HG02642 (cell line): ENCODE results near the gene FAM227B.

Experiments
- ATAC-seq: cut with Tn5 transposase; IDR thresholded peaks from one replicate; pipeline ENCODE4 v1.9.1; 2021; ENCODE audit warnings: mild to moderate bottlenecking; ENCODE audit not compliant: unreplicated experiment, poor library complexity

FAM227B gene

DNA sequence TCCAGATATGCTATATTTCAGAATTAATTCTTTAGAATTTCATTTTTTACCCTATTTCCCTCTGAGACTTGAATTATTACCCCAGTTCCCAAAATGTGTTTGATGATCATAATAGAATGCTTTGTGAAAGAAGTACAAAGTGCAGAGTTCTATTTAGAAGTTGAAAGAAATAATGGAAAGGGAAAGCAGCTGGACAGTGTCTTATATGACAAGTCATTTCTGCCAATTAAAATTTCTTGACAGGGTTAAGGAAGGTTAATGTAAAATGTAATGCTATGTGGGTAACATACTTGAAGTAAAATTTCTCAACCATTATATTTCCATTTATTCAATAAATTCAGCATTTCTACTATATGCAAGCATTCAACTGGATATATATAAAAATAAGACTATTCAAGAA, 164.5 kb downstream of the FAM227B start:
- ATAC-seq, result no peak

GRCh38 chr15:49452595-49452994, 168.0 kb downstream of the FAM227B start:
- no peak for ATAC-seq

DNA sequence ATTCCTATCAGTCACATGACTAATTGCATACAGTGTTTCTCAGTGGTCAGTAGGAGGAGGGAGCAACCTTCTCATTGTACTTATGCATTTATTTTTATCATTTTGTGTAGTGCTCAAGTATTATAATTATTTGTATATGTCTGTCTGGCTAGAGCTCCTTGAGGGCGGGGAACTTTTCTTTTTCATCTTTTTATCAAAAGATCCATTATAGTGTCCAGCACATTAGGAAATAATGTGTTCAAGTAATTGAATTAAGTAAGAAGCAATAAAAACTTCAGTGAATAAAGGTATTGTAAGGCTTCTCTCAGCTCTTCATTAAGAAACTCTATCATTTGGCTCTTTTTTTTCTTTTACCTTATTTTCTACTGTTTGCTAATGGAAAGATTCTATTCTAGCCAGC, 178.8 kb downstream of the FAM227B start:
- ATAC-seq, result no peak

DNA sequence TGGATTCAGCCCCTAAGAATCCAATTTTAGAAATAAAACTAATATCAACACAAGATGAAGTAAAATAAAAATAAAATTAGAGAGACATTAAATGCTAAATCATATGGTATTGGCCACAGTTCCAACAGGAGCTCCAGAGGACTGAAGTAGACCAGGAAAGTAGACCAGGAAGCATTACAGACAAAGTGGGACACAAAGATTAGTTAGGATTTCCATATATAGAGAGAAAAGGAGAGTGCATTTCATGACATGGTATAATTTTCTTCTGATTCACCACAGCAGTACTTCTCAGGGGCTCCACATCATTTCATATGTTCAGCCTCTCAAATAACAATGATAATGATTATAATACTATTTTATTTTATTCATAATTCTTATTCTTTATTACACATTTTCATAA, 179.3 kb downstream of the FAM227B start:
- ATAC-seq, result no peak

GRCh38 chr15:49439678-49440395, 180.8 kb downstream of the FAM227B start:
- no peak for ATAC-seq

- peak; percentile 92 for ATAC-seq
These were observed 181.5 kb downstream of the FAM227B start for GRCh38 chr15:49438962-49439631.

DNA sequence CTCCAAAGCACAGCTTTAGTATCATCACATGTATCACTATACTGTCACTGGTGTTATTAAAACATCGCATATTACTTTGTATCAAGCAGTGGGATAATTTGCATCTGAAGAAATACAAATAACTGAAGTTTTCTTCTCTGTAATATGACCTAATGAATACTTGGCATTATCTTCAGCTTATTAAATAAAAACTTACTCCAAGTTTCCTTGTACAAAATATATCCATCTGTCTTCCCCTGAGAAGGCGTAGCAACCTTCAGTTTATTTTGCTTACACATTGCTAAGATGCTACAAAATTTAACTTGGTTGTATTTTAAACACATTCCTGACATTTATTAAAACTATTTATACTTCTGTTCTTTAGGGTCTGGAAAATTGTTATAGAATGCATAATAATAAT, 183.9 kb downstream of the FAM227B start:
- ATAC-seq, result no peak

DNA sequence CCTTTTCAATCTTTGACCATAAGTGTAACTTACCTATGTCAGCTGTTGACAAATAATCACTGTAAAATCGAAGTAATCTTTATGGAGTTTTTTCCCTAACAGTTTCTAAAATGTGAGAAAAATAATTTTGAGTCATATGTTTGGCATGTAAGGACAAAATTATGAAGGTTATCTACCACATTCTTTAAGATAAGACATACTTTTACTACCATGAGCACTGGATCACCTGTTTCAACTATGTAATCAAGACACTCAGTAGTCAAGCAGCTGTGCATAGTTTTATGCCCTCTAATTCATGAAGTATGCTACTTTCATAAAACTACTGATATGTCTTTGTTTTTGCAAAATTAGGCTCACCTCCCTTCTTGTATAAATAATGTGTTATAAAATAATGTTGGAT, 185.4 kb downstream of the FAM227B start:
- ATAC-seq, result no peak

GRCh38 chr15:49430046-49430445, 190.6 kb downstream of the FAM227B start:
- no peak for ATAC-seq

- no peak for ATAC-seq
These were observed 192.1 kb downstream of the FAM227B start for GRCh38 chr15:49428409-49429095.

- ATAC-seq, result no peak
These were observed 193.2 kb downstream of the FAM227B start for GRCh38 chr15:49427372-49427771.

DNA sequence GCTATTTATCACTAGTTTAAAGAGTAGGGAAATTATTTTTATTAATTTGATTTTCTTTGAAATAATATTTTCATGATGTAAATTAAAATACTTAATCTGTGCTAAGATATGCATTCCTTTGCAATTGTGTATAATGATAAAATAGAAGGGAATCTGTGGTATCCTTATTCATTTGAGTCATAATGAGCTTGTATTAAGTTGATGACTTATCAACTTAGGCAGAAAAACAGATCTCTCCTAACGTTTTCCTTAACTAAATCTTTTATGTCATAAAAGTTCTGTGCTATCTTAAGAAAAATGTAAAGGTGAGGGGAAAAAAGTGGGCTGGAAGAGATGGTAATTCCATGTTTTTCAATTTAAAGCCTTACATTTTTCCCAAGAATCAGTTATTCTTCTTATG, 195.7 kb downstream of the FAM227B start:
- no peak for ATAC-seq

GRCh38 chr15:49423901-49424550, 196.6 kb downstream of the FAM227B start:
- no peak for ATAC-seq

GRCh38 chr15:49423021-49423420, 197.6 kb downstream of the FAM227B start, which contains the start of gene FGF7:
FGF7 (plus strand) TSS chr15:49423242; CDS start chr15:49424298, 1,056 bp downstream.
- ATAC-seq, result no peak

- no peak for ATAC-seq
These were observed 198.6 kb downstream of the FAM227B start for GRCh38 chr15:49421991-49422390.

DNA sequence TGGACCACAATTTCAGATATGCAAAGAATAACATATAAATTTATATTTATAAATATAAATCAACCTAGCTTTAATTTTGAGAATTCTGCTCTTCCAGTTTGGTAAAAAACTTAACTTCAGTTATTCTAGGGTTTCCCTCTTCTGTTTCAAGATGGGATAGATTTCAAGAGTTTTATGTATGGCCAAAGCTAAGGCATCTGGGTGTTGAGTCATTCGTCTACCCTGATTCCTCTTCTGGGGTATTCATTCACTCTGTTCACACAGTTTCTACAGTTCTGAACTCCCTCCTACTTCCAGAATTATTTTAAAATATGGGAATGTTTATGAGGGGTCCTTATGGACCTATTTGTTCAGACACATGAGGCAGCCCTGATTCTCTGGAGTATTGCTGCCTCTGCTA, 201.8 kb downstream of the FAM227B start:
- ATAC-seq, result no peak

- ATAC-seq, result no peak
These were observed 205.0 kb downstream of the FAM227B start for GRCh38 chr15:49415638-49416037.

DNA sequence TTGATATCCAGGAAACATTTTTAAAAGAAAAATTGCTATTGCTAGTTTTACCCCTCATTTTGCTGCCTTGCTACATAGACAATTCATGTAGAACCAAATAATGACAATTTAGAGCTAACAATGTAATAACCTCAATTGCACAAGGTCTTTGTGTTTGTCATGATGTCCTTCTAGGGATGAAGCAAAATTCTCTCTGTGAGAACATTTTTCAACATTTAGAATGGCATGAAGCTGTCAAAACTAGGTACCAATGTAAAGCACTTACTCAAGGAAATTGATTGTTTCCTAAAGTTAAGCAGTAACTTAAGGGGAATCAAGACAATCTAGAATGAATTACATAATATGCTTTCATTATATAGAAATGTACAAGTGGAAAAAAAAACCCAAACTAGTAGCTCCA, 205.5 kb downstream of the FAM227B start:
- ATAC-seq, result no peak

DNA sequence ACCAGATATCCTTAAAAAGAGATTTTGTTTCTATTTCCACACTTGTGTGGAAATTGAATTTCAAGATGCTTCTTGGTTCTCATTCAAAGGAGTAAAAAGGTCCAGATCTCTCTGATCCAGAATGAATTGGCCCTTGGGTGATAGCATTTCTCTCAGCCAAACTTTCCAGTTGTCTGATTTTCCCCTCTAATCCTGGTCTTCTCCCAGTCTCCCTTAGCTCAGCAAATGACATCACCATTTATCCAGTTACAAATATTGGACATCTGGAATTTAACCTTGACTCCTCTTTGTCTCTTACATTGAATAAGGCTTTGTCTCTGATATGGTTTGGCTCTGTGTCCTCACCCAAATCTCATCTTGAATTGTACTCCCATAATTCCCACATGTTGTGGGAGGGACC, 207.8 kb downstream of the FAM227B start:
- no peak for ATAC-seq

GRCh38 chr15:49410641-49411040, 210.0 kb downstream of the FAM227B start:
- ATAC-seq, result no peak
